HEK293 (cell line): Measurements from ENCODE around the gene ZNF771.

ENCODE experiments used
- CTCF ChIA-PET: fragments of 350-600 bp; formaldehyde crosslinking; extraction: SDS; loops from one replicate; lab custom pipeline; 2021; ENCODE audit warnings: antibody characterized with exemption; lab: Yijun Ruan, JAX
- POLR2A ChIA-PET: fragments of 300-600 bp; formaldehyde crosslinking; extraction: SDS; loops from one replicate; lab custom pipeline; 2020; ENCODE audit warnings: antibody characterized with exemption, inconsistent platforms; lab: Yijun Ruan, JAX
- H3K27ac ChIP-seq: fragments of 200-500 bp; sonication (Bioruptor generic); 2 replicates; pipeline ENCODE4 v1.5.1; 2014; ENCODE audit warnings: low read depth, low read length, control low read depth, inconsistent platforms; ENCODE audit errors: extremely low read depth
- H3K36me3 ChIP-seq, 2 experiments: fragments of 200-500 bp in 1 of 2; sonication (Bioruptor generic) in 1 of 2; 1 replicate in 1 of 2; 2 replicates in 1 of 2; pipeline ENCODE4 v1.5.1; 2014 to 2017; ENCODE audit warnings: inconsistent platforms in 2 of 2, low read length in 2 of 2; ENCODE audit not compliant: control insufficient read depth in 2 of 2, insufficient read depth in 1 of 2
- H3K4me1 ChIP-seq: fragments of 200-500 bp; sonication (Bioruptor generic); 2 replicates; pipeline ENCODE4 v1.5.1; 2014; ENCODE audit warnings: mild to moderate bottlenecking, low read length, inconsistent platforms; ENCODE audit not compliant: control insufficient read depth, insufficient read depth
- H3K4me3 ChIP-seq: 2 replicates; pipeline ENCODE4 v1.5.1; 2011; ENCODE audit warnings: low read depth, mild to moderate bottlenecking, control low read depth, low read length, moderate library complexity
- H3K9me3 ChIP-seq: fragments of 200-500 bp; sonication (Bioruptor generic); 2 replicates; pipeline ENCODE4 v1.5.1; 2014; ENCODE audit warnings: low read depth, low read length, inconsistent platforms; ENCODE audit not compliant: control insufficient read depth, insufficient read depth
- EGR2 ChIP-seq: fragments of 450-650 bp; formaldehyde crosslinking; IDR thresholded peaks from 2 replicates; pipeline ENCODE4 v1.5.1; 2016; ENCODE audit warnings: low read depth, missing biosample characterization, missing genetic modification characterization
- MEIS1 ChIP-seq: sonication (generic); formaldehyde crosslinking; IDR thresholded peaks from 2 replicates; pipeline ENCODE4 v1.8.1; 2022; ENCODE audit warnings: missing genetic modification reagents, mild to moderate bottlenecking, borderline replicate concordance
- PRDM6 ChIP-seq: fragments of 450-650 bp; formaldehyde crosslinking; IDR thresholded peaks from 2 replicates; pipeline ENCODE4 v1.5.1; 2017; ENCODE audit warnings: missing biosample characterization, missing genetic modification characterization
- ZBTB17 ChIP-seq: fragments of 450-650 bp; formaldehyde crosslinking; IDR thresholded peaks from 2 replicates; pipeline ENCODE4 v1.5.1; 2016; ENCODE audit warnings: missing biosample characterization, missing genetic modification characterization
- ZIC2 ChIP-seq: fragments of 450-650 bp; formaldehyde crosslinking; IDR thresholded peaks from 2 replicates; pipeline ENCODE4 v1.5.1; 2016; ENCODE audit warnings: missing biosample characterization, missing genetic modification characterization
- ZNF112 ChIP-seq: fragments of 450-650 bp; formaldehyde crosslinking; IDR thresholded peaks from 2 replicates; pipeline ENCODE4 v1.5.0; 2017; ENCODE audit warnings: missing biosample characterization, missing genetic modification characterization
- ZNF76 ChIP-seq: fragments of 450-650 bp; formaldehyde crosslinking; IDR thresholded peaks from 2 replicates; pipeline ENCODE4; 2016; ENCODE audit warnings: low read depth, missing biosample characterization, missing genetic modification characterization, borderline replicate concordance
- TF ChIP-seq, protein P1 (sequence below): fragments of 450-650 bp; formaldehyde crosslinking; conservative IDR thresholded peaks from 2 replicates; pipeline ENCODE4 v1.5.1; 2016; ENCODE audit warnings: low read depth, missing biosample characterization, missing genetic modification characterization

ZNF771 gene

DNA sequence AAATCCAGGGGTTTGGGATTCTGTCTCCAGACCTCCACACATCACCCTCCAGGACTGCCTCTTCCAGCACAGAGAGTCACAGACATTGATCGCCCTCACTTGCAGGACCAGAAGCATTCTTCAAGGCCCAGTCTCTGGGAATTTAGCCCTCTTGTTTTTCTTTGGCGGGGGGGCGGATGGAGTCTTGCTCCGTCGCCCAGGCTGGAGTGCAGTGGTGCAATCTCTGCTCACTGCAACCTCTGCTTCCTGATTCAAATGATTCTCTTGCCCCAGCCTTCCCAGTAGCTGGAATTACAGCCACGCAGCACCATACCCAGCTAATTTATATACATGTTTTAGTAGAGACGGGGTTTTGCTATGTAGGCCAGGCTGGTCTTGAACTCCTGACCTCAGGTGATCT is 56.7 kb downstream of the ZNF771 start:
- Histone ChIP-seq H3K36me3 (no peaks in the 10 kb centered on the region), H3K4me1 (no peaks in the 10 kb centered on the region), H3K9me3 (no peaks in the 10 kb centered on the region), H3K4me3 (no peak overlapping the region), H3K27ac (no peak overlapping the region)
- TF ChIP-seq ZIC2 (tag by site-specific recombination) (no peak), MEIS1 (CRISPR knock-in tag) (no peak), ZNF76 (tag by site-specific recombination) (no peak), EGR2 (tag by site-specific recombination) (no peak), ZBTB17 (tag by site-specific recombination) (no peak), ZNF112 (tag by site-specific recombination) (no peak), PRDM6 (tag by site-specific recombination) (no peak)
- TF ChIP-seq, protein P1, sequence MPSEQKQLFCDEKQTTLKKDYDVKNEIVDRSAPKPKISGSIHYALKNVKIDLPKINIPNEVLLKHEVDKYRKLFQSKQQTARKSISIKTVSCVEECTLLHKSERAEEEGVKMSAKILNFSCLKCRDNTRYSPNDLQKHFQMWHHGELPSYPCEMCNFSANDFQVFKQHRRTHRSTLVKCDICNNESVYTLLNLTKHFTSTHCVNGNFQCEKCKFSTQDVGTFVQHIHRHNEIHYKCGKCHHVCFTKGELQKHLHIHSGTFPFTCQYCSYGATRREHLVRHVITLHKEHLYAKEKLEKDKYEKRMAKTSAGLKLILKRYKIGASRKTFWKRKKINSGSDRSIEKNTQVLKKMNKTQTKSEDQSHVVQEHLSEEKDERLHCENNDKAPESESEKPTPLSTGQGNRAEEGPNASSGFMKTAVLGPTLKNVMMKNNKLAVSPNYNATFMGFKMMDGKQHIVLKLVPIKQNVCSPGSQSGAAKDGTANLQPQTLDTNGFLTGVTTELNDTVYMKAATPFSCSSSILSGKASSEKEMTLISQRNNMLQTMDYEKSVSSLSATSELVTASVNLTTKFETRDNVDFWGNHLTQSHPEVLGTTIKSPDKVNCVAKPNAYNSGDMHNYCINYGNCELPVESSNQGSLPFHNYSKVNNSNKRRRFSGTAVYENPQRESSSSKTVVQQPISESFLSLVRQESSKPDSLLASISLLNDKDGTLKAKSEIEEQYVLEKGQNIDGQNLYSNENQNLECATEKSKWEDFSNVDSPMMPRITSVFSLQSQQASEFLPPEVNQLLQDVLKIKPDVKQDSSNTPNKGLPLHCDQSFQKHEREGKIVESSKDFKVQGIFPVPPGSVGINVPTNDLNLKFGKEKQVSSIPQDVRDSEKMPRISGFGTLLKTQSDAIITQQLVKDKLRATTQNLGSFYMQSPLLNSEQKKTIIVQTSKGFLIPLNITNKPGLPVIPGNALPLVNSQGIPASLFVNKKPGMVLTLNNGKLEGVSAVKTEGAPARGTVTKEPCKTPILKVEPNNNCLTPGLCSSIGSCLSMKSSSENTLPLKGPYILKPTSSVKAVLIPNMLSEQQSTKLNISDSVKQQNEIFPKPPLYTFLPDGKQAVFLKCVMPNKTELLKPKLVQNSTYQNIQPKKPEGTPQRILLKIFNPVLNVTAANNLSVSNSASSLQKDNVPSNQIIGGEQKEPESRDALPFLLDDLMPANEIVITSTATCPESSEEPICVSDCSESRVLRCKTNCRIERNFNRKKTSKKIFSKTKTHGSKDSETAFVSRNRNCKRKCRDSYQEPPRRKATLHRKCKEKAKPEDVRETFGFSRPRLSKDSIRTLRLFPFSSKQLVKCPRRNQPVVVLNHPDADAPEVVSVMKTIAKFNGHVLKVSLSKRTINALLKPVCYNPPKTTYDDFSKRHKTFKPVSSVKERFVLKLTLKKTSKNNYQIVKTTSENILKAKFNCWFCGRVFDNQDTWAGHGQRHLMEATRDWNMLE (tag by site-specific recombination) = no peak
- ChIA-PET POLR2A (no interaction called here), CTCF (interaction anchor here (0.7 kb wide), 1 partner anchor 15 kb away, joined by 6 read pairs; no protein-coding TSS in a partner anchor)
